Measurements from ENCODE around the gene UBE2D4.

Gene UBE2D4

DNA sequence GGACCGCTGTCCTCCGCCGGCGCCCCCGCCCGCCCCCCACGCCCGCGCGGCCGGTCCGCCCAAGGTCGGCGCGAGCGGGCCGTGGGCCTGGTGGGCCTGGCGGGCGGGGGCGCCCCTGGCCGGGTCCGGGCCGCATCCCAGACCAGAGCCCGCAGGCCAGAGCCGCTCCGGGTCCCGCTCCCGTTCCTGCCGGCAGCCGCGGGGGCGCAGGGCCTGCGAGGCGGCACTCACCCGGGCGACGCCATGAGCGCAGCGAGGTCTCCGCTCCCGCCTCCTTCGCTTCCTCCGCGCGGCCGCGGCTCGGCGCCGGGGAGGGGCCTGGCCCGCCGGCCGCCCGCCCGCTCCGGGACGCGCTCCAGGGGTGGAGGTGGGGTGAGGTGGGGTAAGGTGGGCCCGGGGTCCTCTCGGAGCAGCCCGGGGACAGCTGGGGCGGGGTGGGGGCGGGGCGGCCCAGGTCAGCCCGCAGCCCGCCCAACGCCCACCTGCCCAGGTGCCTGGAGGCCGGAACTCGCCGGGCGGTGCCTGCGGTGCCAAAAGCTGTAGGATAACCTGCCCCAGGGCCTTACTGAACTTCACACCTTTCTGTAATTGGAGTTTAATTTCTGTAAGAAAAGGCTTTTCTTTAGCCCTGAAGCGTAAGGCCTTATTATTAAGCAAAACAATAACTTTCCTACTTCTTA is 19.8 kb upstream of the UBE2D4 start, which contains the start of gene URGCP:
URGCP (minus strand) TSS at position 266 of the 680 bp plus-strand sequence; CDS start at position 245, 21 bp downstream.
- DNase-seq: peak in 32 of 51 donors; percentile 8 to 63 (median 32)

DNA sequence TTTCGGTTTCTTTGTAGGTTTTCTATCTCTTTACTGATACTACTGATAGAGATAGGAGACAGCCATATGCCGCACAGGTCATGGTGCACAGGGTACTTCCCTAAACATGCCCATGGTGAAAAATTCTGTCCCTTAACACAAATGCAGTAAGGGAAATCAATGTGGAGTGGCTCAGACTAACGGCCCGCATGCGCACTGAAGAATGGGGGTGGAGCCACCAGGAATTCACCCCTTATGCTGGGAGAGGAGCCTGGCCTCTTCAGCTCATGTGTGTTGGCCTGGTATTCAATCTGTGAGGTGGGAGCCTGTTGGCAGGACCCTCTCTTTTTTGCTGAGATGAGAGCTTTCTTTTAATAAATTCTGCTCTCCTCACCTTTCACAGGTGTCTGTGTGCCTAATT is 11.4 kb upstream of the UBE2D4 start:
- no peak for DNase-seq

DNA sequence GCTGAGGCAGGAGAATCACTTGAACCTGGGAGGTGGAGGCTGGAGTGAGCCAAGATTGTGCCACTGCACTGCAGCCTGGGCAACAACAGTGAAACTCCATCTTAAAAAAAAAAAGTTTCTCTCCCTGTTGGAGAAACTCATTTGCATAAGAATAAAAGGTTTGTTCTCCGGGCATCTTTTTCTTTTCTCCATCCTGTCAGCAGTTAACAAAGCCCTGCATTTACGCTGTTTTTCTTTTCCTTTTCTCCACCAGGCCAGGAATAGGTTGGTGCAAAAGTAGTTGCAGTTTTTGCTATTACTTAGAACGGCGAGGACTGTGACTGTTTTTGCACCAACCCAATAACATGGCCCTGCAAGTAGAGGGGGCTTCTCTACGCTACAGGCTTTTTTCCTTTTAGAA is 10.3 kb upstream of the UBE2D4 start:
- DNase-seq: no peak

DNA sequence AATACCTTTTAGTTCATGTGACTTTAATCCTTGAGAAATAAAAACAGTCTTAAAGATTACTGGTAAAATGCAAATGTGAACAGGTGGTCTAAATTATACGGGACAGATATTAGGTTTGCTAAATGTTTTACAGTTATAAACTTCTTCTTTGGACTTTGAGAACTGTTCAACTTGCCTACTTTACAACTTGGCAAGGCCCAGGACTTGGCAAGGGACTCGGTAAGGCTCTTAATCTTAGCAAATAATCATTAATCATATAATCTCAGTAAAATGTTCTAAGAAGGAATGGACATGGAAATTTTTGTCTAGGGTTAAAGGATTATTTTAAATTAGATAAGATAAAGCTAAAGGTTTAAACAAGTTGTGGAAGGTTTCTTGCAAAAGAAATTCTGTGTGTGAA is 4.8 kb upstream of the UBE2D4 start:
- DNase-seq: no peak

DNA sequence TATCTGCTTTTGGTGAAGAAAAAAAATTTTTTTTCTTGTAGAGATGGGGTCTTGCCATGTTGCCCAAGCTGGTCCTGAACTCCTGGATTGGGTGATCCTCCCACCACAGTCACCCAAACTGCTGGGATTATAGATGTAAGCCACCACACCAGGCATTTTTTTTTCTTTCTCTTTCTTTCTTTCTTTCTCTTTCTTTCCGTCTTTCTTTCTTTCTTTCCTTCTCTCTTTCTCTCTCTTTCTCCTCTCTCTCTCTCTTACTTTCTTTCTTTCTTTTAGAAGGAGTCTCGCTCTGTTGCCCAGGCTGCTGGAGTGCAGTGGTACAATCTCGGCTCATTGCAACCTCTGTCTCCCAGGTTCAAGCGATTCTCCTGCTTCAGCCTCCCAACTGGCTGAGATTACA is 3.5 kb upstream of the UBE2D4 start:
- no peak for DNase-seq

DNA sequence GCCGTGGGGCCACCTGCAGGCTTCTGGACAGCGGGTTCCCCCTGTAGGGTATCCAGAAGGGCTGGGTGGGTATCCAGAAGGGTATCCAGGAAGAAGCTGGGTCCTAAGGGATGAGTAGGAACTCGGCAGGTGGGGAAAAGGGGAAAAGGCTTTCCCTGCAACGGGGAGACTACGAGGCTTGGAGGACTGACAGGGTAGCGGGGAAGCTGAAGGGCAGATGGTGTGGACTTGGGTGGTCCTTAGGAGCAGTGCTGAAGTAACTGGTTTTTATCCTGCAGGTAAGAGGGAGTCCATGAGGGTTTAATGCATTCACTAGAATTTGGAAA is 525 bp downstream of the UBE2D4 start:
- DNase-seq: no peak

DNA sequence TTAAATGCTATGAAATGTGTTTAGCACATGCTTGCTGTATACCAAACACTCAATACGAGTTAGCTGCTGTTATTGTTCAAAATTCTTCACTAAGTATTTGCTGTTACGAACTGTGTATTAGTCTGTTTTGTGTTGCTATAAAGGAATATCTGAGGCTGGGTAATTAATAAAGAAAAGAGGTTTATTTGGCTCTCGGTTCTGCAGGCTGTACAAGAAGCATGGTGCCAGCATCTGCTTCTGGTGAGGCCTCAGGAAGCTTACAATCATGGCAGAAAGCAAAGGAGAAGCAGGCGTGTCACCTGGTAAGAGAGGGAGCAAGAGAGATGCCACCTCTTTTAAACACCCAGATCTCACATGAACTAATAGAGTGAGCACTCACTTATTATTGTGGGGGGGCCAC is 1.6 kb downstream of the UBE2D4 start:
- no peak for DNase-seq

DNA sequence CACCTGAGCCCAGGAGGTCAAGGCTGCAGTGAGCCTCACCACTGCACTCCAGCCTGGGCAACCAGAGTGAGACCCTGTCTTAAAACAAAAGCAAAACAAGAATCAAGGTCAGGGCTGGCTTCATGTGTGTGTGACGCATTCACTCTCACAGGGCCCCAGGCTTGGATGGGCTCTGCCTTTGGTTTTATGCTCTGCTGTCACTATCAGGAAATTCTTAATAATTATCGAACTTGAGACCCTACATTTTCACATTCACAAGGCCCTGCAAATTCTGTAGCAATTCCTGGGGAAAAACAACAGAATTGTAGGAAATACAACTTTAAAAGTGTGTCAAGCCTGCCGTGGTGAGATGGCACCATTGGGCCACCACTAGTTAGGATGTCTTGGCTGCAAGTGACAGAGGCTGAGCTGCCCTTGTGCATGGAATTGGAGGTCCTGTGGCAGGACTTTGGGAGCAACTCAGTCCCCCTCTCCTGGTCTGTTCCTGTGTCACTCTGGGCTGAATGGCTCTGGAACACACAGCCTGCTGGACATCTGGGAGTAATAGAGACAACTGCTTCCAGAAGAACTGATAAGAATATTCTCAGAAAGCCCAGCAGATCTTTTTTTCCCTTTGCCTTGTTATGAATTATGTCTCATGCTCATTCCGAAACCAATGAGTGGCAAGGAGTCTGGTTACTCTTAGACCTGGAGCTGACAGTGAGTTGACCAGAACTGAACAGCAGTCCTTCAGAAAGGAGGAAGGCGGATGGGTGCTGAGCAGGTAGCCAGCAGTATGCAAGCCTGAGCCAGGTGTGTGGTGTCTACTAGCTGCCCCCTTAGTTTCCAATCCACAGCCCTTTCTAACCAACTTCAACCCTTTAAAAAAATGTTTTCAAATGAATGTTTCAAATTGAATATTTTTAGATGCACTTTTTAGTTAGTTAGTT is 3.6 kb downstream of the UBE2D4 start:
- DNase-seq: no peak

DNA sequence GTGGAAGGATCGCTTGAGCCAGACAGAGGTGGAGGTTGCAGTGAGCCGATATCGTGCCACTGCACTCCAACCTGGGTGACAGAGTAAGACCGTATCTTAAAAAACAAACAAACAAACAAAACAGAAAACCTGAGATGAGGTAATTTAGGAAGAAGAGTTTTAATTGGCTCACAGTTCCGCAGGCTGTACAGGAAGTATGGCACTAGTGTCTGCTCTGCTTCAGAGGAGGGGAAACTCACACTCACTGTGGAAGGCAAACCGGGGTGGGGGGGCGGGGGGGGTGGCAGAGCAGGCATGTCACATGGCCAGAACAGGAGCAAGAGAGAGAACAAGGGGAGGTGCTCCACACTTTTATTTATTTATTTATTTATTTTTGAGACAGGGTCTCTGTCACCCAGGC is 5.1 kb downstream of the UBE2D4 start:
- DNase-seq: no peak

DNA sequence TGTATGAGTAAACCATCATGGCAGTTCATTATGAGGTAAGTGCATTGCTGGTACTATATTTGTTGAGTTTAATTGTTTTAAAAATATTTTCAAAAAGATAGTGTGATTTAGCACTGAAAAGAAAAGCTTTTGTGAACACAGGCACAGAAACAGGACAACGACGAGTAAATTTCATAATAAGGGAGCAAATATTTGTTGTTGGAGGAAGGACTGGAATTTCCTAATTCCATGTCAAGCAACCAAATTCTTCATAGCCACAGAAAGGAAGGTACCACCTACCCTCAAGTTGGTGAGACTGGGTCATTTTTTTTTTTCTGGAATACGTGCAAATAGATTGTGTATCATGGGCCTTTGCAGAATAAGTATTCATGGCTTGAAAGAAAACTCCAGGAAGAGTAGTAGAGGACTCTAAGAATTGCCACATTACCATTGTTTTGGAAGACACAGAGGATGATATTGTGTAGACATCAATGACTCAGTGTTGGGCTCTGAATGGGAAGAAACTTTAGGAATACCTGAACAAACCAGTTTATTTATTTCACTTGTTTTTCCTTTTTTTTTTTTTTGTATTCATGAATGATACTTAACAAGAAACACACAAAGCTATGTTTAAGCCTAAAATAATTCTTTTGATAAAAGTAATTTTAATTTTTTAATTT is 7.8 kb downstream of the UBE2D4 start:
- DNase-seq: no peak

DNA sequence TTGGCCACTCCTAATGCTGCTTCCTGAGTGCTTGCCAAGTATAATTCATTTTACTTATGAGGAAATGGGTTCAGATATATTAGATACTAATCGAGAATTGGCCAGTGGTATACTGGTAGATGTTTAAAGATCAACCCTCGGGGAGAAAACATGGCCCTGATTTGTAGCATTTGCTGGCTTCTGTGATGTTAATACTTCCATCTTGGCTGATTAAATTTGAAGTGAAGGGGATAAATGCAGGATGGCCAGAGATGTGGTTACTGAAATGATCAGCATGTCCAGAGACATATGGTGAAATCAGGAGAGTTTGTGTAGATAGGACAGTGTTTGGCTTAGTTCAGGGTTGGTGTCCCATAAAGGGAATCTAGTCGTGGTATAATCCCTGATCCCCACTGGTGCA is 11.2 kb downstream of the UBE2D4 start:
- DNase-seq: no peak

DNA sequence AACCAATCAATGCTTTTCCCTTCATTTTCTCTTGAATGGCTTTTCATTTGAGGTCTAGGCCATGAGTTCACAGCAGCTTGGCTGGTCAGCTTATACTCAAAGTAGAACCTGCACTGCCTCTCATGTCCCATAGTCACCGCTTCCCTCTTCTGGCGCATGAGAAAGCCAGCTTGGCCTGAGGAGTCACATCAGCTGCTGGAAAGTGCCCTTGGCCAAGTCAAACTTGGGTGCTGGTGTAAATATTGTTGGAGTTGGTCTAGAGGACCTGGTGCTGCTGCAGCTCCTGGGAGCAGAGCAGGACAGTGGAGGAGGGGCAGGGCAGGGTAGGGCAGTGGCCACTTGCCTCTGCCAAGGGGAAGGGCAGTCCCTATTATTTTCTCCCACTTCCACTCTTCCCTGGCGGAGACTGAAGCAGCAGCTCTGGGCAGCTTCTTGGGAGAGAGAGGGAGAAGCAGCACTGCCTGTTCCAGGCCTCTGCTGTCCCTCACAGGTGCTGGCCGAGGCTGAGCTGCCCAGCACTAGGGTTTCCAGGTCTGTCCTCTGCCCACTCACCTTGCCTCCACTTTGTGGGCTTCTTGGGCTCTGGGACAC is 12.8 kb downstream of the UBE2D4 start:
- DNase-seq: no peak

DNA sequence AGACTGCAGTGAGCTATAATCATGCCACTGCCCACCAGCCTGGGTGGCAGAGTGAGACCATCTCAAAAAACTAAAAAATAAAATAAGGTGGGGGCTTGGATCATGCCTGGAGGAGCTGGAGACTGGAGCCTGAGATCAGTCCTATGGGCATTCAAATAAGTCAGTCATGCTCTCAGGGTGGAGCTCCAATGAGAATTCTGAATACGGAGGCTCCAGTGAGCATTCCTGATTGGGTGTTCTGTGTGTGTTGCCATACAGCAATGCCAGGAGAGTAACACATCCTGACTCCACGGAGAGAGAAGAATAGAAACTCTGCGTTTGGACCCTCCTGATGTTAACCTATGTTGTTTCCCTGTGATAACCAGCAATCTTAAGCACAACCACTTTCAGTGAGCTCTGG is 16.0 kb downstream of the UBE2D4 start:
- DNase-seq: no peak

DNA sequence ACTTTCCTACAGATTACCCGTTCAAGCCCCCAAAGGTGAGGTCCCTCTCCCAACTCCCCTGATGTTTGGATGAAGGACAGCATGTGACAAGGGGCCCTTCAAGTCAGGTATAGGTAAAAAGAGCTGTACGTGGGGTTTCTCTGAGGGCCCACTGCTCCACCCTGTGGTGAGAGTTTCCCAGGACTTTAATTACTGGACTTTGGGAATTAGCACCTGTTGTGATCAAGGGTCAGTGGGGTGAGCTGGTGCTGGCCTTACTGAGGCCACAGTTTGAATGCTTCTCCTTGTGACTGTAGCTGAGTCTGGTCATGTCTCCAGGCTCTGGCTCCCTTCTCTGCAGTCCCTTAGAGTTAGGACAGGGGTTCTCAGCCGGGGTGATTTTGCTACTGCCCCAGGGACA is 16.8 kb downstream of the UBE2D4 start:
- no peak for DNase-seq

DNA sequence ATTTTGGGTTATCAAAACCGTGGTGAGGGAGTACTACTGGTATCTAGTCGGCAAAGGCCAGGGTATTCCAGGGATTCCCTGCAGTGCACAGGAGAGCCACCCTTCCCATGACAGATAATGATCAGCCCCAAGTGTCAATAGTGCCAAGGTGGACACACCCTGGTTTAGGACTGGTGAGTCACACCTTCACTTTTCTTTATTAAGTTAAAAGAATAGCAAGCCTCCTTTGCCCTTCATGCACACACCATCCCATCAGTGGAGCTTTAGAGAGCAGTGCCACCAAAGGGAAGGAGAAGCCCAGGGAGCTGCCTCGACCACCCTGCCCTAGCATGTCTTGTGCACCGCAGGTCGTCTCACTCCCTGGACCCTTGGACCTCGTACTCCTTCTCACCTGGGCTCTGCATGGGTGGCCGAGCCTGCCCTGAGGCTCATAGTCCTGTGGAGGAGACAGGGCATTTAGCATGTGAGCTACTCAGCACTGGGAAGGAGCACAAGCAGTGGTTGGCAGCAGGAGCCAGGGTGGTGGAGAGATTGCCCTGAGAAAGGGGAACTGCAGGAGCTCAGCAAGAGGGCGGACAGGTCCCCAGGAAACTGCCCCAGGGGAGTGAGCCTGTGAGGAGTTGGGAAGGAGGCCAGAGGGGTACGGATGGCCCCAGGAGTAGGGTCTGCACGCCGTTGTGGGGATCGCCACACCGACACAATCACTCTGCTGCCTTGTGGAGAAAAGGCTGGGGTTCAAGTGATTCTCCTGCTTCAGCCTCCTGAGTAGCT is 17.4 kb downstream of the UBE2D4 start:
- no peak for DNase-seq

DNA sequence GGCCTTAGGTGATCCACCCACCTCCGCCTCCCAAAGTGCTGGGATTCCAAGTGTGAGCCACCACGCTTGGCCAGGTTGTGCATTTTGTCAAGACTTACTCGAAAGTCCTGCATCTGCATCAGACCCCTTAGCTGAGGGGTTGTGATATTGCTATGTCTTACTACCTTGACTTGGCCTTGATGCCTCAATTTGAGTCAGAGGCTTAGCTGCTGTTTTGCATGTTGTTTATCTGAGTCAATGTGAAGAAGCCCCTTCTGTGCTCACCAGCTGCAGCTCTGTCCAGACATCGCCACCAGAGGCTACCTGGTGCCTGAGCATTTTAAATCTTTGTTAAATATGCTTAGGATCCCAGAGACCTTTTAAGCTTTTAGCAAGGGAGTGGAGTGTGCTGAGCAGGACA is 18.1 kb downstream of the UBE2D4 start:
- DNase-seq: no peak

DNA sequence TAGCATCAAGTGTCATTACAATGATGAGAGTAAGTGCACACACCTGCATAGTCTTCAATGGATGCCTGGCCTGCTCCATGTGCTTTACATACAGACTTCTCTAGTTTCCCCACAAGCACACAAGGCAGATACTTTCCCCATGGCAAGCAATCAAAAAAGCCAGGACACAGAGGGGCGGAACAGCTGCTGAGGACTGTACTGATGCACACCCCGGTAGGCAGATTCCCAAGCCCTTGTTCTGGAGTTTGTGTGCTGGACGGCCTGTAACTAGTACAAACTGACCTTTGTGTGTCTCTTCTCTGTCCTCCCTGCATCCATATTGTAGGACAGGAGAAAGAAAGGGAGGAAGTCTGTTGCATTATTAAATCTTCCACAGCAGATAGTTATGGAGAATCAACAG is 25.8 kb downstream of the UBE2D4 start:
- DNase-seq: no peak

DNA sequence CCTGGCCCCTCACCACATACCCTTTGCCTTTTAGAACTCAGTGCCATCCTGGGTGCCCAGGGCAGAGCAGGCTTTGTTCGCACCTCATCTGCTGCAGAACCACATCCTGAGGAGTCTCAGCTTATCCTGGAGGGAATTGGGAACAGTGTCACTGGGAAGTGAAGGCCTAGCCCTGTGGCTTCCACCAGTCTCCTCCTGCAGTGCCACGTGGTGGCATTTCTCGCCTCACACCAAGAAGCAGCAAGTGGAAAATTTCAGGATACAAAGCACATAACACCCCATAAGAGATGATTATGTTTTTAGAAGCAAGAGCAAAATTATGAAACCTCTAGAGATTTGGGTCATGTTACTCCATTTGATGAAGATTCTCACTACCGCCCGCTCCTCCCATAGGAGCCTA is 26.8 kb downstream of the UBE2D4 start:
- no peak for DNase-seq

DNA sequence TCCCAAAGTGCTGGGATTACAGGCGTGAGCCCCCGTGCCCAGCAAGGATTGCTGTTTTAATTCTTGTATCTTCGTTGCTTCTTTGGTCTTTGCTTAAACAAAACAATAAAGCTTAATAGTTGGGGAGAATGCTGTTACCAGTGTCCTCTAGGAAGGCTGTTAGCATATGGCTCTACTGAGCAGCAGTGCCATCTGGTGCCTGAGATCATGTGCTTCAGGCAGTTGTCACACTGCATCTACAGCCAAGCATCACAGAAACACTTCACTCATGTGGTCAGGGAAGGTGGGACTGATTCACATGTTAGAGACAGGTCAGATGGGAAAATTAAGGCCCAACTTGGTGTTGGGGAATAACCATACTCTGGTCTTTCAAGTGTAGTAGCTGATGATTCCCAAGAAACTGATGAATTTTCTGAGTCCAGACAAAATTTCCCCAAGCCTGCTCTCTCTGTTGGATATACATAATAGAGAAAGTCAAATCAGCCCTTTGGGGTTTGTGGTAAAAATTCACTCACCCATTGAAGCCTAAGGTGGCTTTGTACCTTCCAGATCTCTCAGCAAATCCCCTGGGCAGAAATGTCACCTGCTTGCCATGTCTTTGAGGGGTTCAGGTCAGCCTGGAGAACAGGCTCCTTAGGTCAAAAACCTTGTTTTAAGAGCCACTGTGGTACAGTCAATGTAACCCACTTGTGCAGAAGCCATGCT is 28.4 kb downstream of the UBE2D4 start:
- peak in 24 of 51 donors; percentile 4 to 57 (median 28) for DNase-seq

DNA sequence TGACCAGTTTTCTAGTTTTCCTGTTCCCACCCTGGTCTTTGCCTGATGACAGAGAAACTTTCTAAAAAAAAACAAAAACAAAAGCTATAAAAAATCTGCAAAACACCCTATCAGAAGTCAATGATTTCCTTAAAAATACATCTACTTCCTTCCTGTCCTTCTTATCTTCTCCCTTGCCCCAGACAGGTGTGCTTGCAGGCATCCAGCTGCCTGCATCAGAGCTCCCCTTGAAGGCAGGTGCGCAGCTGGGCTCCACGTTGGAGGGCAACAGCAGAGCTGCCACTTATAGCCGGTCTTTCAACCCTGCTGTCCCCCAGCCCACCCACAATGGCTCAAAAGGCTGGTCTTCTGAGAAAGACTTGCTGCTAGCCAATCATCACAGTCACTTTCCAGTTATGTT is 29.8 kb downstream of the UBE2D4 start:
- no peak for DNase-seq

DNA sequence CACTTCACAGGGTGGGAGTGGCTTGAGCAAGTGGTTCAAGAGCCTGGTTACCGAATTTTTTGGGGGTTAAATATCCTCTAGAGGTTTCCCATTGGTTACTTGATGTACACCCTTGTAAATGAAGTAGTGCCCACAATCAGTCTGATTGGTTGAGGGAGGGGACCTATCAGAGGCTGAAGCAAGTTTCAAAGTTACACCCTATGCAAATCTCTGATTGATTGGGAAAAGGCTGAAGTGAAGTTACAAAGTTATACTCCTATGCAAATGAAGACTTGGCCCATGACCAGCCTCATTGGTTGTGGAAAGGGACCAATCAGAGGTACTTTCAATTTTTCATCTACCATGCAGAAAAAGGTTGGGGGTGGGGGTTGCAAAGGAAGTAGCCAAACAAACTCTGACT is 34.7 kb downstream of the UBE2D4 start:
- DNase-seq: no peak
